Body of pancreas (tissue), 4 donors: ENCODE results near the gene ARHGDIB. TPM values are rescaled to one million over a fixed set of nuclear protein-coding genes. Genes with fewer than 3 reads are reported as not detected.

Source experiments
- ATAC-seq: fragments of 150-250 bp; one replicate; pipeline ENCODE4 v1.9.1; 2016
- DNase-seq, 4 donors: peaks; one replicate each; pipeline ENCODE4 v3.0.0-alpha.2; 2019
- H3K27ac ChIP-seq, 4 donors: fragments of 200-600 bp; sonication (generic); 1 replicate in 3 of 4; 2 replicates in 1 of 4; pipeline versions ENCODE4 v1.5.1 to v1.6.1; 2016 to 2019; ENCODE audit warnings: mild to moderate bottlenecking in 1 of 4, mixed read lengths in 1 of 4, moderate library complexity in 1 of 4
- H3K27me3 ChIP-seq, 2 donors: fragments of 200-600 bp; sonication (generic); one replicate each; pipeline ENCODE4 v1.6.0; 2016; ENCODE audit warnings: mild to moderate bottlenecking in 1 of 2
- H3K36me3 ChIP-seq, 2 donors: fragments of 200-600 bp; sonication (generic); replicated peaks in 1 of 2; 2 replicates each; pipeline ENCODE4 v1.5.1; 2016; ENCODE audit warnings: low read depth in 2 of 2; ENCODE audit not compliant: insufficient read depth in 1 of 2
- H3K4me1 ChIP-seq: fragments of 200-600 bp; sonication (generic); one replicate; pipeline ENCODE4 v1.6.0; 2016
- H3K4me3 ChIP-seq, 2 donors: fragments of 200-600 bp; sonication (generic); 1 replicate in 1 of 2; 2 replicates in 1 of 2; pipeline ENCODE4 v1.5.1; 2016 to 2019
- H3K9me3 ChIP-seq, 3 donors: fragments of 200-600 bp; sonication (generic); 1 replicate in 2 of 3; 2 replicates in 1 of 3; pipeline ENCODE4 v1.5.1; 2016
- POLR2A ChIP-seq, 3 donors: fragments of 450-650 bp; IDR thresholded peaks; one replicate each; pipeline ENCODE4 v1.6.1; 2016; ENCODE audit warnings: antibody characterized with exemption in 3 of 3, mild to moderate bottlenecking in 2 of 3
- WGBS, 2 donors: methylation state at CpG; one replicate each; pipeline ENCODE4 v1.1.5; 2017; 5-methylcytosine and 5-hydroxymethylcytosine counted together
- intact Hi-C: fragments of 100-400 bp; cut with DNase I; formaldehyde crosslinking; loops from one replicate; pipeline ENCODE4 v1.15.1; 2023
- total RNA-seq, 2 donors: library from RNA; depleted of rRNA; stranded (reverse); fragments of >200 nt; gene quantifications; one replicate each; pipeline ENCODE4 v1.1.0, GENCODE V29; 2016
- TF ChIP-seq, protein P1 (sequence below), 7 experiments: fragments of 450-650 bp in 4 of 7; fragments of 200-600 bp in 3 of 7; sonication (generic) in 3 of 7; IDR thresholded peaks; one replicate each; pipeline ENCODE4 v1.5.1; 2016 to 2019; ENCODE audit warnings: antibody characterized with exemption in 7 of 7

Gene ARHGDIB
- total RNA-seq, 2 donors from 2014 or later, result 19.8 to 36.6 TPM

DNA sequence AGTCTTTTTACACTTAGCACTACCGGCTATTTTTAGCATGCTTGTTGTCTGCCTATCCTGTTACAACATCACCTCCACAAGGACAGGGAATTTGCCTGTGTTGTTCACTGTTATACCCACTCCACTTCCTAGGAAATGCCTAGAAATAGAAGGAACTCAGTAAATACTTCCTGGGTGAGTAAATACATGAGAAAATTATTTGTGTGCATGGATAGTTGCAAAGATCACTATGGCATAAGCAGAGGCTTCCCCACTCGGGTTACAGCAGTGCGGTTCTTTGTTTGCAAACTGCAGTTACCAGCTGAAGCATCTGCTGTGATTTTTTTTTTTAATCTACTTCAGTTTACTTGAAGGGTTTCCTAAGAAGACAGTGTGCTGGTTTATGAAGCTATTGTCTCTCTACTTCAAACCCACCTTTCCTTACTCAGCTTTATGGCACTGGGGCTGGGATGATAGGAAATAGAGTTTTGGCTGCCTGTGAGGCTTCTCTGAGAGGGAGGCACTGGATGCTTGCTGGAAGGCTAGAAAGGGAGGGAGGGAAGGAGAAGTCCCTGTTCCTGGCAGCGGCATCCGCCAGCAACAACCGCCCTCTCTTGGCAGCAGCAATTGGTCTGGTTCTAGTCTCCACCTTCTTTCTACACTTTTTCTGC is 40.5 kb upstream of the ARHGDIB start:
- intact Hi-C loops, result loop anchor here (5.0 kb wide), 1 partner anchor 155 kb away; no protein-coding TSS in a partner anchor
- no peak for ATAC-seq
- Histone ChIP-seq H3K4me3 (no peak overlapping the region), H3K4me1 (peaks cover 6% of the 10 kb centered on the region), H3K27ac (no peak overlapping the region), H3K9me3 (no peaks in the 10 kb centered on the region), H3K27me3 (no peaks in the 10 kb centered on the region), H3K36me3 (no peaks in the 10 kb centered on the region)
- TF ChIP-seq, protein P1, sequence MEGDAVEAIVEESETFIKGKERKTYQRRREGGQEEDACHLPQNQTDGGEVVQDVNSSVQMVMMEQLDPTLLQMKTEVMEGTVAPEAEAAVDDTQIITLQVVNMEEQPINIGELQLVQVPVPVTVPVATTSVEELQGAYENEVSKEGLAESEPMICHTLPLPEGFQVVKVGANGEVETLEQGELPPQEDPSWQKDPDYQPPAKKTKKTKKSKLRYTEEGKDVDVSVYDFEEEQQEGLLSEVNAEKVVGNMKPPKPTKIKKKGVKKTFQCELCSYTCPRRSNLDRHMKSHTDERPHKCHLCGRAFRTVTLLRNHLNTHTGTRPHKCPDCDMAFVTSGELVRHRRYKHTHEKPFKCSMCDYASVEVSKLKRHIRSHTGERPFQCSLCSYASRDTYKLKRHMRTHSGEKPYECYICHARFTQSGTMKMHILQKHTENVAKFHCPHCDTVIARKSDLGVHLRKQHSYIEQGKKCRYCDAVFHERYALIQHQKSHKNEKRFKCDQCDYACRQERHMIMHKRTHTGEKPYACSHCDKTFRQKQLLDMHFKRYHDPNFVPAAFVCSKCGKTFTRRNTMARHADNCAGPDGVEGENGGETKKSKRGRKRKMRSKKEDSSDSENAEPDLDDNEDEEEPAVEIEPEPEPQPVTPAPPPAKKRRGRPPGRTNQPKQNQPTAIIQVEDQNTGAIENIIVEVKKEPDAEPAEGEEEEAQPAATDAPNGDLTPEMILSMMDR (IDR thresholded peaks at IDR 0.05), result no peak
- no peak for TF ChIP-seq POLR2A (IDR thresholded peaks at IDR 0.05)
- WGBS, 2 donors, result 21 to 32% methylated on average over 6 of the region's 6 CpGs
- DNase-seq, result peak in 2 of 4 donors; percentile 15 to 19

- Histone ChIP-seq H3K27me3 (no peaks in the 10 kb centered on the region), H3K27ac (no peak overlapping the region), H3K4me3 (no peak overlapping the region), H3K9me3 (no peaks in the 10 kb centered on the region), H3K4me1 (peaks cover 6% of the 10 kb centered on the region), H3K36me3 (no peaks in the 10 kb centered on the region)
- WGBS, 2 donors, result 87 to 96% methylated on average over 2 of the region's 2 CpGs
- DNase-seq (no peak), ATAC-seq (no peak)
- TF ChIP-seq POLR2A (IDR thresholded peaks at IDR 0.05), result no peak
- TF ChIP-seq, protein P1 (IDR thresholded peaks at IDR 0.05), result no peak
- intact Hi-C loops, result loop anchor here (5.0 kb wide), 1 partner anchor 153 kb away; no protein-coding TSS in a partner anchor
Measured at GRCh38 chr12:15000575-15000974, 39.2 kb upstream of the ARHGDIB start.

DNA sequence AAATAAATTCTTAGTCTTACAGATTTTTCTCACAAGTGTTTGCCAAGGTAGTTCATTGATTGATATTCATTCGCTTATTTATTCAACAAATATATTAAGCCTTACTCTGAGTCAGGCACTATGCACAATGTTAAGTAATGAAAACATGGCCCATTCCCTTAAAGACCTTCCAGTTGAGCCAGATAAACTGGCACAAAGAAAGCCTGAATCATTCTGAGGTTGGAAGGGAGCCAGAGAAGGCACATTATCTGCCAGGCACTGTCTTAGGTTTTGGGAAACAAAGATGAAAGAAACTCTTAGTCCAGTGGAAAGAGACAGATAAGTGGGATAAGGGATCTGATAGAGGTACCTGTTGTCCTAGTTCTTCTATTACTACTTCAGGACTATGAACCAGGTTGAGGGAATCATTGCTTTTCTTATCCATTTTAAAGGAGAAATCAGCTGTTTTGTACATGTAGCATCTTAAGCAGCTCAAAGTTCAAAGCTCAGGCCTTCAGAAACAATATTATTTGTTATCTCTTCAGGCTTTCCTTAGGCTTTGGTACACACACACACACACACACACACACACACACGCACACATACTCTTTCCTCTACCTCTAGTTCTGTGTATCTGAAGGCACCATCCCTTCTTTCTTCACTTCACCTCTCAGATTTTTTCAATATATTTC is 38.4 kb upstream of the ARHGDIB start:
- no peaks in the 10 kb centered on the region for H3K27me3 ChIP-seq
- ATAC-seq, result no peak
- 42 to 47% methylated on average over 2 of the region's 2 CpGs for WGBS, 2 donors
- no peak overlapping the region for H3K27ac ChIP-seq
- no peak for DNase-seq
- no peaks in the 10 kb centered on the region for H3K36me3 ChIP-seq
- H3K4me3 ChIP-seq, result no peak overlapping the region
- no peaks in the 10 kb centered on the region for H3K9me3 ChIP-seq
- intact Hi-C loops, result loop anchor here (5.0 kb wide), 1 partner anchor 153 kb away; no protein-coding TSS in a partner anchor
- TF ChIP-seq, protein P1 (IDR thresholded peaks at IDR 0.05), result no peak
- no peak for TF ChIP-seq POLR2A (IDR thresholded peaks at IDR 0.05)
- H3K4me1 ChIP-seq, result peaks cover 6% of the 10 kb centered on the region

- TF ChIP-seq POLR2A (IDR thresholded peaks at IDR 0.05), result no peak
- TF ChIP-seq, protein P1 (IDR thresholded peaks at IDR 0.05), result no peak
- H3K27me3 ChIP-seq, result no peaks in the 10 kb centered on the region
- H3K9me3 ChIP-seq, result no peaks in the 10 kb centered on the region
- H3K4me1 ChIP-seq, result peaks cover 6% of the 10 kb centered on the region
- intact Hi-C loops, result no loop called here
- DNase-seq (no peak), ATAC-seq (no peak)
- H3K36me3 ChIP-seq, result no peaks in the 10 kb centered on the region
- WGBS, 2 donors, result 89% methylated on average over 2 of the region's 2 CpGs
- H3K4me3 ChIP-seq, result no peak overlapping the region
- H3K27ac ChIP-seq, result no peak overlapping the region
Measured at GRCh38 chr12:14999021-14999694, 37.8 kb upstream of the ARHGDIB start.
